HepG2 (cell line): ENCODE measurements around the gene GNAI2. TPM values are rescaled to one million over a fixed set of nuclear protein-coding genes. Genes with fewer than 3 reads are reported as not detected.

Source experiments
- BORCS8-MEF2B ChIP-seq: sonication (generic); formaldehyde crosslinking; IDR thresholded peaks from 2 replicates; pipeline ENCODE4 v1.8.0; 2022; ENCODE audit warnings: mild to moderate bottlenecking, missing genetic modification reagents
- BRCA1 ChIP-seq: sonication (generic); formaldehyde crosslinking; IDR thresholded peaks from 2 replicates; pipeline ENCODE4 v1.4.0; 2020; ENCODE audit warnings: missing genetic modification reagents
- FOXM1 ChIP-seq: sonication (generic); formaldehyde crosslinking; IDR thresholded peaks from 2 replicates; pipeline ENCODE4 v1.5.0; 2020; ENCODE audit warnings: missing genetic modification reagents
- FOXP1 ChIP-seq, 2 experiments: fragments of 450-650 bp in 1 of 2; IDR thresholded peaks; 2 replicates each; pipeline ENCODE4 v1.6.1; 2017 to 2018; ENCODE audit warnings: antibody characterized with exemption in 1 of 2
- KLF16 ChIP-seq, 2 experiments: sonication (generic) in 1 of 2; formaldehyde crosslinking in 1 of 2; IDR thresholded peaks; 2 replicates each; pipeline versions ENCODE4 v1.6.1 to v1.8.0; 2016 to 2023; ENCODE audit warnings: missing genetic modification reagents in 2 of 2, missing compliant biosample characterization in 1 of 2
- PPARG ChIP-seq: conservative IDR thresholded peaks from 2 replicates; pipeline ENCODE4 v1.6.1; 2016; ENCODE audit warnings: missing biosample characterization, missing genetic modification reagents
- PRMT3 ChIP-seq: sonication (generic); formaldehyde crosslinking; IDR thresholded peaks from 2 replicates; pipeline ENCODE4 v1.8.1; 2022; ENCODE audit warnings: low read depth, mild to moderate bottlenecking, moderate library complexity, missing genetic modification reagents, borderline replicate concordance
- SRSF1 ChIP-seq: fragments of 200-400 bp; formaldehyde crosslinking; optimal IDR thresholded peaks from 2 replicates; pipeline ENCODE3; 2017; ENCODE audit warnings: mild to moderate bottlenecking, low read depth, low read length, moderate library complexity
- TBL1XR1 ChIP-seq: fragments of 150-350 bp; IDR thresholded peaks from 2 replicates; pipeline ENCODE4 v1.6.1; 2014; ENCODE audit warnings: borderline replicate concordance, low read length; ENCODE audit not compliant: partially characterized antibody
- TRIM24 ChIP-seq: sonication (generic); formaldehyde crosslinking; IDR thresholded peaks from 2 replicates; pipeline ENCODE4 v1.8.0; 2022; ENCODE audit warnings: mild to moderate bottlenecking, missing genetic modification reagents
- ZC3H13 ChIP-seq: sonication (generic); formaldehyde crosslinking; IDR thresholded peaks from 2 replicates; pipeline ENCODE4 v1.8.1; 2023; ENCODE audit warnings: mild to moderate bottlenecking, missing genetic modification reagents, moderate library complexity
- ZNF30 ChIP-seq: sonication (generic); formaldehyde crosslinking; IDR thresholded peaks from 2 replicates; pipeline ENCODE4 v1.5.0; 2020; ENCODE audit warnings: mild to moderate bottlenecking, missing genetic modification reagents
- ZNF44 ChIP-seq: sonication (generic); formaldehyde crosslinking; IDR thresholded peaks from 2 replicates; pipeline ENCODE4 v1.5.1; 2020; ENCODE audit warnings: mild to moderate bottlenecking, missing genetic modification reagents
- ZNF782 ChIP-seq: sonication (generic); formaldehyde crosslinking; IDR thresholded peaks from 2 replicates; pipeline ENCODE4 v1.4.0; 2020; ENCODE audit warnings: missing genetic modification reagents, mild to moderate bottlenecking, borderline replicate concordance
- polyA plus RNA-seq, 8 experiments: library from polyadenylated mRNA; depleted of rRNA in 3 of 8; stranded (reverse) in 7 of 8; unstranded in 1 of 8; fragments of >200 nt; fragmentation: Illumina TruSeq in 4 of 8; extraction: Trizol in 4 of 8; gene quantifications; 2 replicates each; pipeline versions ENCODE4 v1.2.1 to v1.2.3, GENCODE V29; 2011 to 2016; ENCODE audit warnings: low read depth in 4 of 8, missing spikeins in 1 of 8, mixed read lengths in 1 of 8; ENCODE audit not compliant: insufficient read depth in 1 of 8
- total RNA-seq, 5 experiments: library from RNA; depleted of rRNA; stranded (reverse); fragments of >200 nt; fragmentation: Illumina TruSeq; extraction: Trizol; gene quantifications; 2 replicates each; pipeline ENCODE4 v1.2.3, GENCODE V29; 2016; ENCODE audit warnings: low read depth in 1 of 5
- TF ChIP-seq, protein P1 (sequence below): sonication (generic); formaldehyde crosslinking; IDR thresholded peaks from 2 replicates; pipeline ENCODE4 v1.5.1; 2020; ENCODE audit warnings: mild to moderate bottlenecking, missing genetic modification reagents, moderate library complexity
- TF ChIP-seq, protein P2 (sequence below): sonication (generic); formaldehyde crosslinking; IDR thresholded peaks from 2 replicates; pipeline ENCODE4 v1.4.0; 2020; ENCODE audit warnings: missing genetic modification reagents
- TF ChIP-seq, protein P3 (sequence below): sonication (generic); formaldehyde crosslinking; IDR thresholded peaks from 2 replicates; pipeline ENCODE4 v1.4.0; 2020; ENCODE audit warnings: missing genetic modification reagents; ENCODE audit errors: not compliant biosample characterization
- TF ChIP-seq, protein P4 (sequence below): sonication (generic); formaldehyde crosslinking; IDR thresholded peaks from 2 replicates; pipeline ENCODE4 v1.4.0; 2020; ENCODE audit warnings: missing genetic modification reagents

Gene GNAI2
- total and polyA plus RNA-seq, 2 of the 13 experiments (the other 11 are each of a cell fraction or from before 2014, with no cell fraction given), result 51.1 to 66.2 TPM

DNA sequence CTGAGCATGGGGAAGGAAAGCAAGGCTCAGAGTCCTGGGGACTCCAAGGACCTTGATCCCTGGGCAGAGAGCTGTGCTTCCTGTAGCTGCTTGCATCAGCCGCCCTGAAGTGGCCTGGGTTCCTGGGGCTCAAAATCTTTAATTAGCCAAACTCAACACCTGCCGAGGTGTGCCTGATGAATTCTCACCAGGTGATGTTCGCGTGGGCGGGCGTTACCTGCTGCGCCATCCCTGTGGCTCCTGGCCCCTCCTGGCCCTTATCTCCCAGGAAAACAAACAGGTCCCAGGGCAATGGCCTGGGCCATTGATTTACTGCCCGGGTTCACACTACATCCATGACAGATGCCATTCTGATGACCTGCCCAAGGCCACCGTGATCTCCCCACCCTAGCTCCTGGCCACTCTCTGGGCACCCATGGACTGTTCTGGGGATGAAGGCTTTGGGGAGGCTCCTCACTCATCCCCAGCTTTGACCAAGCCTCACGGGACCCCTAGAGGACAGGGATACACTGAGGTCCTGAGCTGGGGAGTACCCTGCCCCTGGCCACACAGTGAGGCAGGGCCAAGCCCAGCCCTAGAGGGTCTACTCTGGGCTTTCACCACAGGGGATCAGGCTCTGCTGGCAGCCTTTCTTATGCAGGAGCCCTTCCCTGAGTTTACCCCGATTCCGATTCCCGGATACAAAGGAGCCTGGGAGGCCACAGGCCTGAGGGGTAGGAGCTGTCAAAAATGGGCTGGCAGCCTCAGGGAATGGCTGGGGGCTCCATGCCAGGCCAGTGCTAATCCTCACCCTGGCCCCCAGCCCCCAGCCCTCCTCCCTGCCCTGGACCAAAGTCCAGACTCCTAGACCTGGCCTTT, 25.3 kb upstream of the GNAI2 start (continued):
- TF ChIP-seq, protein P1, sequence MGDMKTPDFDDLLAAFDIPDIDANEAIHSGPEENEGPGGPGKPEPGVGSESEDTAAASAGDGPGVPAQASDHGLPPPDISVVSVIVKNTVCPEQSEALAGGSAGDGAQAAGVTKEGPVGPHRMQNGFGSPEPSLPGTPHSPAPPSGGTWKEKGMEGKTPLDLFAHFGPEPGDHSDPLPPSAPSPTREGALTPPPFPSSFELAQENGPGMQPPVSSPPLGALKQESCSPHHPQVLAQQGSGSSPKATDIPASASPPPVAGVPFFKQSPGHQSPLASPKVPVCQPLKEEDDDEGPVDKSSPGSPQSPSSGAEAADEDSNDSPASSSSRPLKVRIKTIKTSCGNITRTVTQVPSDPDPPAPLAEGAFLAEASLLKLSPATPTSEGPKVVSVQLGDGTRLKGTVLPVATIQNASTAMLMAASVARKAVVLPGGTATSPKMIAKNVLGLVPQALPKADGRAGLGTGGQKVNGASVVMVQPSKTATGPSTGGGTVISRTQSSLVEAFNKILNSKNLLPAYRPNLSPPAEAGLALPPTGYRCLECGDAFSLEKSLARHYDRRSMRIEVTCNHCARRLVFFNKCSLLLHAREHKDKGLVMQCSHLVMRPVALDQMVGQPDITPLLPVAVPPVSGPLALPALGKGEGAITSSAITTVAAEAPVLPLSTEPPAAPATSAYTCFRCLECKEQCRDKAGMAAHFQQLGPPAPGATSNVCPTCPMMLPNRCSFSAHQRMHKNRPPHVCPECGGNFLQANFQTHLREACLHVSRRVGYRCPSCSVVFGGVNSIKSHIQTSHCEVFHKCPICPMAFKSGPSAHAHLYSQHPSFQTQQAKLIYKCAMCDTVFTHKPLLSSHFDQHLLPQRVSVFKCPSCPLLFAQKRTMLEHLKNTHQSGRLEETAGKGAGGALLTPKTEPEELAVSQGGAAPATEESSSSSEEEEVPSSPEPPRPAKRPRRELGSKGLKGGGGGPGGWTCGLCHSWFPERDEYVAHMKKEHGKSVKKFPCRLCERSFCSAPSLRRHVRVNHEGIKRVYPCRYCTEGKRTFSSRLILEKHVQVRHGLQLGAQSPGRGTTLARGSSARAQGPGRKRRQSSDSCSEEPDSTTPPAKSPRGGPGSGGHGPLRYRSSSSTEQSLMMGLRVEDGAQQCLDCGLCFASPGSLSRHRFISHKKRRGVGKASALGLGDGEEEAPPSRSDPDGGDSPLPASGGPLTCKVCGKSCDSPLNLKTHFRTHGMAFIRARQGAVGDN (CRISPR knock-in tag), result peak; percentile 97
- TF ChIP-seq ZC3H13, result no peak
- TF ChIP-seq, protein P2, sequence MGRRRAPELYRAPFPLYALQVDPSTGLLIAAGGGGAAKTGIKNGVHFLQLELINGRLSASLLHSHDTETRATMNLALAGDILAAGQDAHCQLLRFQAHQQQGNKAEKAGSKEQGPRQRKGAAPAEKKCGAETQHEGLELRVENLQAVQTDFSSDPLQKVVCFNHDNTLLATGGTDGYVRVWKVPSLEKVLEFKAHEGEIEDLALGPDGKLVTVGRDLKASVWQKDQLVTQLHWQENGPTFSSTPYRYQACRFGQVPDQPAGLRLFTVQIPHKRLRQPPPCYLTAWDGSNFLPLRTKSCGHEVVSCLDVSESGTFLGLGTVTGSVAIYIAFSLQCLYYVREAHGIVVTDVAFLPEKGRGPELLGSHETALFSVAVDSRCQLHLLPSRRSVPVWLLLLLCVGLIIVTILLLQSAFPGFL (CRISPR knock-in tag), result no peak
- no peak for TF ChIP-seq ZNF30
- TF ChIP-seq BORCS8-MEF2B (CRISPR knock-in tag), result peak; percentile 69
- peak; percentile 45; the same call in 1 of the 2 replicates for TF ChIP-seq ZNF782
- TF ChIP-seq TBL1XR1, result peak; percentile 66
- TF ChIP-seq, protein P3, sequence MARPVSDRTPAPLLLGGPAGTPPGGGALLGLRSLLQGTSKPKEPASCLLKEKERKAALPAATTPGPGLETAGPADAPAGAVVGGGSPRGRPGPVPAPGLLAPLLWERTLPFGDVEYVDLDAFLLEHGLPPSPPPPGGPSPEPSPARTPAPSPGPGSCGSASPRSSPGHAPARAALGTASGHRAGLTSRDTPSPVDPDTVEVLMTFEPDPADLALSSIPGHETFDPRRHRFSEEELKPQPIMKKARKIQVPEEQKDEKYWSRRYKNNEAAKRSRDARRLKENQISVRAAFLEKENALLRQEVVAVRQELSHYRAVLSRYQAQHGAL (CRISPR knock-in tag), result no peak
- TF ChIP-seq SRSF1, result peak; percentile 83
- TF ChIP-seq TRIM24, result peak; percentile 29; the same call in 1 of the 2 replicates
- TF ChIP-seq ZNF44 (CRISPR knock-in tag), result peak; percentile 73; the same call in 1 of the 2 replicates
- TF ChIP-seq FOXM1 (CRISPR knock-in tag), result no peak
- TF ChIP-seq PPARG, result peak; percentile 70; the same call in 1 of the 2 replicates
- TF ChIP-seq, protein P4, sequence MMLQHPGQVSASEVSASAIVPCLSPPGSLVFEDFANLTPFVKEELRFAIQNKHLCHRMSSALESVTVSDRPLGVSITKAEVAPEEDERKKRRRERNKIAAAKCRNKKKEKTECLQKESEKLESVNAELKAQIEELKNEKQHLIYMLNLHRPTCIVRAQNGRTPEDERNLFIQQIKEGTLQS, result no peak; the same call in none of the 2 replicates
- no peak for TF ChIP-seq FOXP1 (IDR thresholded peaks at IDR 0.05)
- TF ChIP-seq FOXP1 (CRISPR knock-in tag; IDR thresholded peaks at IDR 0.05), result peak; percentile 77; the same call in 1 of the 2 replicates
- no peak for TF ChIP-seq BRCA1 (CRISPR knock-in tag)
- TF ChIP-seq KLF16 (CRISPR knock-in tag; IDR thresholded peaks at IDR 0.05), result peak in 1 of 2 experiments; percentile 53; a peak in 1 of 4 replicates
- TF ChIP-seq PRMT3 (CRISPR knock-in tag), result 0 out of 2 replicates have a peak, but pooled peaks have one; percentile 21
